Tibial artery (tissue), 4 donors: ENCODE results near the gene RGS11.
"Not testable (repeated sequence)": the region's sequence is repeated elsewhere in the genome, so short reads cannot be mapped to it uniquely, and the experiment has no call there.

ENCODE experiments used
- DNase-seq, 2 donors: peaks; one replicate each; pipeline ENCODE4 v3.0.0-alpha.2; 2019
- H3K27ac ChIP-seq, 2 donors: fragments of 200-600 bp; sonication (generic) in 1 of 2; 1 replicate in 1 of 2; 2 replicates in 1 of 2; pipeline ENCODE4 v1.5.1; 2018 to 2019; ENCODE audit warnings: mild to moderate bottlenecking in 1 of 2
- H3K27me3 ChIP-seq, 2 donors: fragments of 200-600 bp; sonication (generic) in 1 of 2; one replicate each; pipeline versions ENCODE4 v1.5.1 to v1.6.0; 2016 to 2019
- H3K36me3 ChIP-seq, 3 donors: fragments of 200-600 bp; sonication (generic) in 2 of 3; one replicate each; pipeline ENCODE4 v1.5.1; 2016 to 2019; ENCODE audit warnings: mild to moderate bottlenecking in 2 of 3
- H3K4me1 ChIP-seq, 4 donors: fragments of 200-600 bp; sonication (generic) in 2 of 4; 1 replicate in 3 of 4; 2 replicates in 1 of 4; pipeline ENCODE4 v1.5.1; 2016 to 2019
- H3K4me3 ChIP-seq, 2 donors: fragments of 200-600 bp; sonication (generic) in 1 of 2; 1 replicate in 1 of 2; 2 replicates in 1 of 2; pipeline ENCODE4 v1.5.1; 2018 to 2019; ENCODE audit warnings: mild to moderate bottlenecking in 2 of 2
- H3K9me3 ChIP-seq, 3 donors: fragments of 200-600 bp; sonication (generic) in 1 of 3; one replicate each; pipeline ENCODE4 v1.5.1; 2016 to 2019
- CTCF ChIP-seq, 2 experiments: fragments of 200-600 bp in 1 of 2; fragments of 450-650 bp in 1 of 2; IDR thresholded peaks; one replicate each; pipeline ENCODE4 v1.5.1; 2017 to 2019; ENCODE audit warnings: antibody characterized with exemption in 2 of 2, mild to moderate bottlenecking in 1 of 2, moderate library complexity in 1 of 2
- intact Hi-C: fragments of 100-400 bp; cut with DNase I; formaldehyde crosslinking; loops from one replicate; pipeline ENCODE4 v1.15.0; 2023; ENCODE audit warnings: low total_unique reads

Gene RGS11

DNA sequence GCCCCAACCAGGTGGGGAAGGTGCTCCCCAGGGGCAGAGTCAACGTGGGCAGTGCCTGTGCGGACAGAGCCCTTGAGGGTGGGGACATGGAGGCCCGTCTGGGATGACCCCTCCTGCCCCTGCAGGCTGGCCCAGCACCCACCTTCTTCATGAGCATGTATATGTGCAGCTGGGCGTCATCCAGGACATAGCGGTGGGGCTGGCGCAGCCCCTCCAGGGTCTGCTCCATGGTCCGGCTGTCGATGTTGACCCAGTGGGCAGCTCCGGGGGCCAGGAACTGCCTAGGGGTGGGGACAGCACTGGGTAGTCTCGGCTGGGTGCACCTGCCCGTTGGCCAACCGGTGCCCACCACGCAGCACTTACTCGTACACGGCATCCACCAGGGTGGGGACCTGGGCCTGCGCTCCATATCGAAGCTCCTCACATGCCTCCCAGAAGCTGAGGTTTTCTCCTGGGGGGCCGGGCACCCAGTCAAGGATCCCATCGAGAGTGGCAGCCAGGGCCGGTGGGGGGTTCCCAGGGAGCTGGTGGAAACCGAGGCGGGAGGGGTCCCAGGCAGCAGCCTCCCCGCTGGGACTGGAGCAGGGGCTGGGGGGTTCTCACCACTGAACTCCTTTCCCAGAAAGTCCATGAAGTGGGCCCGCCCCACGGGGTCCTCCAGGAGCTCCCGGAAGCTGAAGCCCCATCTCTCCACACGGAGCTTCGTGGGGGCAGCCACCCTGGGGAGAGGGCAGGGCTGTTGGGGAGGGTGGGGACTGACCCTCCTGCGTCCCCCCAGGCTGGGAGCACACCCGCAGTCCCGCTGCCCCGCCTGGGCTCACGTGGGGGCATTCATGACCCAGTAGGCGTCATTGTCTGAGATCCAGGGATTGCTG is 5.1 kb downstream of the RGS11 start:
- H3K27ac ChIP-seq: no peak overlapping the region
- H3K27me3 ChIP-seq: peaks cover 0 to 27% of the 10 kb centered on the region in 2 donors
- peaks cover 0 to 2% (median 0%) of the 10 kb centered on the region in 3 donors for H3K36me3 ChIP-seq
- H3K9me3 ChIP-seq: no peaks in the 10 kb centered on the region
- peaks cover 0 to 10% (median 9%) of the 10 kb centered on the region in 4 donors for H3K4me1 ChIP-seq
- no peak overlapping the region for H3K4me3 ChIP-seq
- no peak for TF ChIP-seq CTCF (IDR thresholded peaks at IDR 0.05)
- no peak for DNase-seq
- intact Hi-C loops: no loop called here

DNA sequence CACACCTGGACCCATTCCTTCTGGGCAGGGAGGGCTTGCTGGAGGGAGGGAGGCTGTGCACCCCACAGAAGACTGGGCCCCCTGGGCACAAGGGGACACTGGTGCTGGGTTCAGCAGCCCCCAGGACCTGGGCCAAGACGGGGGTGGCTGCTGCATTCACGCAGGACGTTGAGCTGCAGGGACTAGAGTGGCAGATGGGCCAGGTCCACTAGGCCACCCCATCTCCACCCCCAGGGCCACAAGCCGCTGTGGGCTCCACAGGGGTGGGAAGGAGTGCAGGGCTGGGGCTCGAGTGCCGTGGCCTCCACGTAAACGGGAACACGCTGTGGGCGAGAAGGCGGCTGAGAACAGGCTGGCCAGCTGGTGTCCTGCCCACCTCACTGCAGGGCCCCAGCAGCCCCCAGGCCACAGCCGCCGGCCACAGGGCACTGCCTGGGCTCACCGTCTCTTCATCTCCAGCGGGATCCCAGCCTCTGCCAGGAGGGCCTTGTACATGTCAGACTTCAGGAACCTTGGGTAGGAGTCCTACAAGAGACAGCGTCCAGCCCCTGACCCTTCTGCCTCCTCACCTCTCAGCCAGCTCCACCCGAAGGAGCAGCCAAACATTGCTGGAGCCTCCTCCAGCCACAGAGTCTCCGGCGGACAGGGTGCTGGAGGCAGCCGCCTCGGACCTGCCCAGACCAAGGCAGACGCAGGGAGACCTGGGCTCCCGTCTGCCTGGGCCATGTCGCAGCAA is 6.5 kb downstream of the RGS11 start:
- Histone ChIP-seq H3K9me3 (no peaks in the 10 kb centered on the region), H3K27me3 (peaks cover 0 to 13% of the 10 kb centered on the region in 2 donors), H3K4me1 (no peaks in the 10 kb centered on the region), H3K4me3 (no peak overlapping the region), H3K27ac (no peak overlapping the region), H3K36me3 (peaks cover 7 to 16% (median 8%) of the 10 kb centered on the region in 3 donors)
- intact Hi-C loops: no loop called here
- no peak for TF ChIP-seq CTCF (IDR thresholded peaks at IDR 0.05)
- no peak for DNase-seq

DNA sequence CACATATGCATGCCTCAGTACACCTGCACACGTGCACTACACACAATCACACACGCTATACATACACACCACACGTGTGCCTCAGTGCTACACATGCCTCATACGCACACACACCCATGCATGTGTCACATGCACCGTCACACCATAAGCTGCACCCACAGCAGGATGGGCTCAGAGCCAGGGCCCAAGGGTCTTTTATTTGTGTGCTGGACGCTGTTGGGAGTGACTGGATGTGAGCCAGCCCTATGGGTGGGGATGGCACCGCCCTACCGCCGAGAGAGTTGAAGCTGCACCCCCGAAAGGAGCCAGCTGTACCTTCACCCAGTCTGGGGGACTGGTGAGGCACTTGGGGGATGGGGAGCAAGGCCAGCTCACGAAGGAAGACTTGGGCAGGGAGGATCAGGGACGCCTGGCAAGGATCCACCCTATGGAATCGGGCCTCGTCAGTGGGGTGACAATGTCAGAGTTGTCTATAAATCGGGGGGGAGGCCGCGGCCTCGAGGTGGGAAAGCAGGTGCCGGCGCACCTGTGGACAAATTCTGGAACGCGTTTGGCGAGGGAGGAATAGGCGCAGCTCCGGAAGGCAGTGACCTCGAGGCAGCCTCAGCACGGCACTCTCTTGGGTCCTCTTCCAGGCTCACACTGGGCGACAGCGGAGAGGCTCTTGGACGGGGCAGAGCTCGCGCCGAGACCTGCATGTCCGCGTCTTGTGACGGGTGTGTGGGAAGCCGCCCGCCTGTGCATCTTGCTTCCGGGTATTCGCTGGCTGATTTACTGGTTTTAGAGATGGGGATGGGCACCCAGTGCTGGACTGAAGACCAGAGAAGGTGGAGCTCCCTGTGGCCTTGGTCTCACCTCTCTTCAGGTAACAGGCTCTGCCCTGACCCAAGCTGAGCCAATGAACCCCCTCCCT is 7.3 kb downstream of the RGS11 start:
- H3K27me3 ChIP-seq: peaks cover 0 to 5% of the 10 kb centered on the region in 2 donors
- DNase-seq: no peak
- intact Hi-C loops: no loop called here
- peaks cover 13 to 24% (median 17%) of the 10 kb centered on the region in 3 donors for H3K36me3 ChIP-seq
- H3K4me3 ChIP-seq: no peak overlapping the region
- H3K27ac ChIP-seq: no peak overlapping the region
- H3K9me3 ChIP-seq: no peaks in the 10 kb centered on the region
- no peaks in the 10 kb centered on the region for H3K4me1 ChIP-seq
- TF ChIP-seq CTCF (IDR thresholded peaks at IDR 0.05): no peak

DNA sequence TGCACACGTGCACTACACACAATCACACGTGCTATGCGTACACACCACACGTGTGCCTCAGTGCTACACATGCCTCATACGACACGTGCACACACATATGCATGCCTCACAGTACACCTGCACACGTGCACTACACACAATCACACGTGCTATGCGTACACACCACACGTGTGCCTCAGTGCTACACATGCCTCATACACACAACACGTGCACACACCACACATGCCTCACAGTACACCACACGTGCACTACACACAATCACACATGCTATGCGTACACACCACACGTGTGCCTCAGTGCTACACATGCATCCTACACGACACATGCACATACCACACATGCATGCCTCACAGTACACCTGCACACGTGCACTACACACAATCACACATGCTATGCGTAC is 8.2 kb downstream of the RGS11 start:
- H3K4me1 ChIP-seq, H3K9me3 ChIP-seq, H3K27me3 ChIP-seq, DNase-seq, intact Hi-C loops, H3K4me3 ChIP-seq, H3K27ac ChIP-seq: not testable (repeated sequence)
- peaks cover 18 to 33% (median 25%) of the 10 kb centered on the region in 3 donors for H3K36me3 ChIP-seq

DNA sequence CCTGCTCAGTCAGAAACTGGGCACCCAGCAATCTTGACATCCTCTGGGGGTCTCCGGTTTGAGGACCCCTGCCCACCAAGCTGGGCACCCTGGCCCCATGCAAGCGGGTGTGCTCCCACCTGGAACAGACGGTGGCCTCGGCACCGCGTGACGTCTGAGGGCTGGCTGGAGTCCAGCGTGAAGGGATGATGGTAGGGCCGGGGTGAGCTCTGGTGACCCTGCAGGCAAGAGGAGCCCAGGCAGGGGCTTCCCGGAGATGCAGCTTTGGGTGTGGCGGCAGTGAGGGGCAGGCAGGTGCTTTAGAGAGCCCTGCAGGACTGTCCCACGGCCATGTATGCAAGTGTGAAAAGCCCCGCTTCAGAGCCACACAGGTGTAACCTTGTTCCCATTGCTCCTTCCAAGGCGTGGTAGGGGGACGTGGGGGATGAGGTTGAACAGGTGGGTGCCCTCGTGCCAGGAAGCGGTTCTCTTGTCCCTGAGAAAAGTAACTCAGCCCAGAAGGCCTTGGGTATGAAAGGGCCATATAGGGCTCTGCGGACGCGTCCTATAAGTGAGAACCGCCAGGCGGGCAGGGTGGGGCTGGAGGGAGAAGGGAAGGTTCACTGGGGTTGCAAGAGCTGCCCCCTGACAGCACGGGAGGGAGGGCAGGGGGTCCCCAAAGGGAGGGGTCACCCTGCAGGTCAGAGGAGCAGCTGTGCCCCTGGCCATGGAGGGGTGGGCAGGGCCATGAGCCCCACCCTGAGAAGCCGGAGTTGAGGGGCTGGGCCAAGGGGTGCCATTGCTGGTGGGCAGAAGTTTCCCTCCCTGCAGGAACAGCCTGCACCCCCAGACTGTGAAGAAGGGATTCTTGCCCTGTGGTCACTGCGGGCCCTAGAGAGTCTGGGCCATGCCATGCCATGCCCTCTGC is 9.2 kb downstream of the RGS11 start:
- H3K9me3 ChIP-seq: no peaks in the 10 kb centered on the region
- DNase-seq: no peak
- H3K4me1 ChIP-seq: no peaks in the 10 kb centered on the region
- TF ChIP-seq CTCF (IDR thresholded peaks at IDR 0.05): no peak
- no peak overlapping the region for H3K27ac ChIP-seq
- H3K36me3 ChIP-seq: peaks cover 28 to 43% (median 35%) of the 10 kb centered on the region in 3 donors
- H3K27me3 ChIP-seq: no peaks in the 10 kb centered on the region
- no peak overlapping the region for H3K4me3 ChIP-seq
- intact Hi-C loops: no loop called here
